HepG2 (cell line): ENCODE measurements around the gene KRTAP1-5. TPM values are rescaled to one million over a fixed set of nuclear protein-coding genes. Genes with fewer than 3 reads are reported as not detected.

Source experiments
- ATAC-seq: fragments of 200-7000 bp; cut with Tn5 transposase; 3 replicates; pipeline ENCODE4 v1.9.1; 2020; ENCODE audit warnings: mild to moderate bottlenecking, moderate library complexity
- BruUV-seq: library from RNA; stranded (reverse); fragments of 400-500 nt; replicated peaks from 2 replicates; lab custom pipeline; 2021; lab: Mats Ljungman, UMichigan
- CTCF ChIA-PET: fragments of 300-600 bp; formaldehyde crosslinking; extraction: SDS; loops from one replicate; lab custom pipeline; 2021; ENCODE audit warnings: low total read pairs, inconsistent platforms, low intra/inter-chr PET ratio; lab: Yijun Ruan, JAX
- POLR2A ChIA-PET: fragments of 350-600 bp; sonication (Branson Sonifier 250); formaldehyde crosslinking; loops from one replicate; lab custom pipeline; 2020; ENCODE audit warnings: antibody characterized with exemption, inconsistent platforms; lab: Yijun Ruan, JAX
- DNase-seq: peaks from one replicate; pipeline ENCODE4 v3.0.0-alpha.2; 2015; ENCODE audit warnings: low spot score
- FAIRE-seq: peaks from 3 replicates; lab custom pipeline; 2011; peaks lifted over from hg19 to GRCh38; lab: Jason Lieb, UNC
- H2AFZ ChIP-seq: one replicate; pipeline ENCODE4 v1.6.1; 2011; ENCODE audit warnings: low read length, inconsistent platforms
- H3K27ac ChIP-seq: fragments of 300-600 bp; 3 replicates; pipeline ENCODE4 v1.8.0; 2011; ENCODE audit warnings: mixed run types, mild to moderate bottlenecking, mixed read lengths, low read length, inconsistent platforms; ENCODE audit not compliant: insufficient read depth; ENCODE audit errors: extremely low read length
- H3K27me3 ChIP-seq, 2 experiments: fragments of 200-600 bp in 1 of 2; 2 replicates in 1 of 2; 3 replicates in 1 of 2; pipeline versions ENCODE4 v1.6.0 to v1.8.0; 2011; ENCODE audit warnings: low read length in 2 of 2, mild to moderate bottlenecking in 2 of 2, moderate library complexity in 2 of 2, inconsistent platforms in 1 of 2; ENCODE audit not compliant: insufficient read depth in 2 of 2, control insufficient read depth in 1 of 2
- H3K36me3 ChIP-seq, 2 experiments: fragments of 200-600 bp in 1 of 2; replicated peaks in 1 of 2; 2 replicates in 1 of 2; 3 replicates in 1 of 2; pipeline versions ENCODE4 v1.5.1 to v1.8.0; 2011; ENCODE audit warnings: low read length in 2 of 2, inconsistent platforms in 1 of 2; ENCODE audit not compliant: insufficient read depth in 2 of 2, control insufficient read depth in 1 of 2
- H3K4me1 ChIP-seq: 2 replicates; pipeline ENCODE4 v1.5.1; 2012; ENCODE audit warnings: low read length, inconsistent platforms; ENCODE audit not compliant: insufficient read depth
- H3K4me2 ChIP-seq: 2 replicates; pipeline ENCODE4 v1.6.0; 2011; ENCODE audit warnings: low read depth, low read length, inconsistent platforms
- H3K4me3 ChIP-seq, 3 experiments: fragments of 200-600 bp in 1 of 3; sonication (generic), shearing (Covaris generic) in 1 of 3; replicated peaks in 1 of 3; 2 replicates each; pipeline ENCODE4 v1.5.1; 2011 to 2016; ENCODE audit warnings: low read length in 3 of 3, inconsistent platforms in 2 of 3, low read depth in 2 of 3, mild to moderate bottlenecking in 2 of 3, control low read depth in 1 of 3, mixed read lengths in 1 of 3; ENCODE audit not compliant: insufficient read depth in 1 of 3
- H3K79me2 ChIP-seq: one replicate; pipeline ENCODE4 v1.6.1; 2011; ENCODE audit warnings: low read length, inconsistent platforms; ENCODE audit not compliant: insufficient read depth
- H3K9ac ChIP-seq: 2 replicates; pipeline ENCODE4 v1.6.0; 2011; ENCODE audit warnings: mild to moderate bottlenecking, low read depth, low read length, inconsistent platforms; ENCODE audit not compliant: insufficient read depth
- H3K9me3 ChIP-seq: 2 replicates; pipeline ENCODE4 v1.5.1; 2012; ENCODE audit warnings: mild to moderate bottlenecking, low read length
- H4K20me1 ChIP-seq: 2 replicates; pipeline ENCODE4 v1.6.0; 2011; ENCODE audit warnings: inconsistent platforms, mild to moderate bottlenecking, low read length, moderate library complexity; ENCODE audit not compliant: insufficient read depth
- AGO1 ChIP-seq: fragments of 200-400 bp; formaldehyde crosslinking; IDR thresholded peaks from 2 replicates; pipeline ENCODE4 v1.6.1; 2017; ENCODE audit warnings: mild to moderate bottlenecking, low read depth, low read length, moderate library complexity; ENCODE audit not compliant: poor library complexity, severe bottlenecking
- CSRNP2 ChIP-seq: sonication (generic); formaldehyde crosslinking; conservative IDR thresholded peaks from 2 replicates; pipeline ENCODE4 v1.8.0; 2022; ENCODE audit warnings: low read depth, missing genetic modification reagents
- DPF2 ChIP-seq: sonication (generic); formaldehyde crosslinking; IDR thresholded peaks from 2 replicates; pipeline ENCODE4 v1.4.0; 2020; ENCODE audit warnings: mild to moderate bottlenecking, low read depth, missing genetic modification reagents, borderline replicate concordance
- HCFC1 ChIP-seq: fragments of 150-350 bp; IDR thresholded peaks from 2 replicates; pipeline ENCODE4 v1.6.1; 2014; ENCODE audit warnings: low read depth, low read length
- HMGA1 ChIP-seq: sonication (generic); formaldehyde crosslinking; conservative IDR thresholded peaks from 2 replicates; pipeline ENCODE4 v1.4.0; 2020; ENCODE audit warnings: missing genetic modification reagents
- KDM4B ChIP-seq: sonication (generic); formaldehyde crosslinking; IDR thresholded peaks from 2 replicates; pipeline ENCODE4 v1.4.0; 2020; ENCODE audit warnings: missing genetic modification reagents
- NFIC ChIP-seq: IDR thresholded peaks from 2 replicates; pipeline ENCODE4 v1.6.1; 2012; ENCODE audit warnings: mild to moderate bottlenecking, low read length, inconsistent platforms
- NFRKB ChIP-seq: fragments of 450-650 bp; IDR thresholded peaks from 2 replicates; pipeline ENCODE4 v1.6.1; 2017
- POLR2A ChIP-seq, 2 experiments: IDR thresholded peaks; 2 replicates each; pipeline ENCODE4 v1.6.1; 2011; ENCODE audit warnings: low read depth in 2 of 2, low read length in 2 of 2, mild to moderate bottlenecking in 1 of 2, moderate library complexity in 1 of 2; ENCODE audit not compliant: insufficient read depth in 1 of 2
- PTBP1 ChIP-seq: fragments of 200-400 bp; formaldehyde crosslinking; IDR thresholded peaks from 2 replicates; pipeline ENCODE4 v1.6.1; 2018; ENCODE audit warnings: low read length, low read depth; ENCODE audit not compliant: poor library complexity, severe bottlenecking
- RORA ChIP-seq: sonication (generic); formaldehyde crosslinking; IDR thresholded peaks from 2 replicates; pipeline ENCODE4 v1.5.0; 2020; ENCODE audit warnings: mild to moderate bottlenecking, missing genetic modification reagents, moderate library complexity
- SIN3A ChIP-seq: IDR thresholded peaks from 2 replicates; pipeline ENCODE4 v1.6.1; 2011; ENCODE audit warnings: low read depth, mild to moderate bottlenecking, control low read depth, low read length, borderline replicate concordance
- SIX1 ChIP-seq: sonication (generic); formaldehyde crosslinking; IDR thresholded peaks from 2 replicates; pipeline ENCODE4 v1.4.0; 2020; ENCODE audit warnings: missing genetic modification reagents, borderline replicate concordance
- SPEN ChIP-seq: sonication (generic); formaldehyde crosslinking; IDR thresholded peaks from 2 replicates; pipeline ENCODE4 v1.5.1; 2020; ENCODE audit warnings: low read depth, mild to moderate bottlenecking, missing genetic modification reagents
- THAP7 ChIP-seq: sonication (generic); formaldehyde crosslinking; IDR thresholded peaks from 2 replicates; pipeline ENCODE4 v1.8.1; 2023; ENCODE audit warnings: mild to moderate bottlenecking, missing genetic modification reagents
- ZMYM3 ChIP-seq: sonication (generic); formaldehyde crosslinking; IDR thresholded peaks from 2 replicates; pipeline ENCODE4 v1.5.1; 2020; ENCODE audit warnings: mild to moderate bottlenecking, missing genetic modification reagents
- ZNF180 ChIP-seq: sonication (generic); formaldehyde crosslinking; IDR thresholded peaks from 2 replicates; pipeline ENCODE4 v1.4.0; 2020; ENCODE audit warnings: low read depth, missing genetic modification reagents, borderline replicate concordance
- ZNF251 ChIP-seq: sonication (generic); formaldehyde crosslinking; IDR thresholded peaks from 2 replicates; pipeline ENCODE4 v1.9.0; 2021; ENCODE audit warnings: mild to moderate bottlenecking, missing genetic modification reagents
- ZNF276 ChIP-seq: sonication (generic); formaldehyde crosslinking; IDR thresholded peaks from 2 replicates; pipeline ENCODE4 v1.4.0; 2020; ENCODE audit warnings: mild to moderate bottlenecking, low read depth, missing genetic modification reagents
- ZNF775 ChIP-seq: sonication (generic); formaldehyde crosslinking; IDR thresholded peaks from 2 replicates; pipeline ENCODE4 v1.4.0; 2020; ENCODE audit warnings: missing genetic modification reagents, mild to moderate bottlenecking, moderate library complexity, borderline replicate concordance
- WGBS: methylation state at CpG from one replicate; pipeline ENCODE4 v1.1.6; 2017; ENCODE audit warnings: low lambda C conversion rate; 5-methylcytosine and 5-hydroxymethylcytosine counted together
- in situ Hi-C: cut with HindIII; loops from 2 replicates; pipeline ENCODE4 v1.10.0; 2017; ENCODE audit warnings: low pct_unique_long_range_greater_than_20kb; ENCODE audit not compliant: extremely low pct_ligation_motif_present
- intact Hi-C: fragments of 100-400 bp; cut with micrococcal nuclease; formaldehyde crosslinking; loops from one replicate; pipeline ENCODE4 v1.10.0; 2022; ENCODE audit not compliant: unreplicated experiment
- polyA plus RNA-seq, 8 experiments: library from polyadenylated mRNA; depleted of rRNA in 3 of 8; stranded (reverse) in 7 of 8; unstranded in 1 of 8; fragments of >200 nt; fragmentation: Illumina TruSeq in 4 of 8; extraction: Trizol in 4 of 8; gene quantifications; 2 replicates each; pipeline versions ENCODE4 v1.2.1 to v1.2.3, GENCODE V29; 2011 to 2016; ENCODE audit warnings: low read depth in 4 of 8, missing spikeins in 1 of 8, mixed read lengths in 1 of 8; ENCODE audit not compliant: insufficient read depth in 1 of 8
- total RNA-seq, 5 experiments: library from RNA; depleted of rRNA; stranded (reverse); fragments of >200 nt; fragmentation: Illumina TruSeq; extraction: Trizol; gene quantifications; 2 replicates each; pipeline ENCODE4 v1.2.3, GENCODE V29; 2016; ENCODE audit warnings: low read depth in 1 of 5

Gene KRTAP1-5
- total and polyA plus RNA-seq, 2 of the 13 experiments (the other 11 are each of a cell fraction or from before 2014, with no cell fraction given): 0.09 TPM; not detected in 1

GRCh38 chr17:41009301-41009760 lies 17.7 kb downstream of the KRTAP1-5 start:
- no TSS peak for BruUV-seq
- no peaks in the 10 kb centered on the region for H3K9me3 ChIP-seq
- intact Hi-C loops (loop anchor here (1.0 to 5.0 kb wide), 3 partner anchors 49 to 102 kb away; no protein-coding TSS in a partner anchor), in situ Hi-C loops (loop anchor here (5.0 kb wide), 1 partner anchor 48 kb away; the partner anchor contains the start of gene KRTAP2-2)
- peak overlapping the region; percentile 70 for H3K27ac ChIP-seq
- CTCF ChIA-PET: no interaction called here
- H3K4me1 ChIP-seq: peaks cover 66% of the 10 kb centered on the region
- H3K9ac ChIP-seq: peak overlapping the region; percentile 55
- no peaks in the 10 kb centered on the region for H4K20me1 ChIP-seq
- H3K27me3 ChIP-seq: no peaks in the 10 kb centered on the region
- peak overlapping the region; percentile 36 for H3K4me2 ChIP-seq
- POLR2A ChIA-PET: interaction anchor here (0.9 to 2.1 kb wide), 5 partner anchors 11 to 107 kb away, joined by 3 to 15 read pairs (median 7); no protein-coding TSS in a partner anchor
- H2AFZ ChIP-seq: no peak overlapping the region
- H3K4me3 ChIP-seq: no peak overlapping the region; a peak in 1 of 6 replicates
- ATAC-seq: peak; percentile 96
- no peaks in the 10 kb centered on the region for H3K36me3 ChIP-seq
- peak; percentile 99 for DNase-seq
- WGBS: 0% methylated on average over 4 of the region's 4 CpGs
- FAIRE-seq: peak; percentile 79
- H3K79me2 ChIP-seq: no peaks in the 10 kb centered on the region
- TF ChIP-seq NFIC (peak; percentile 93), ZNF251 (CRISPR knock-in tag) (no peak), AGO1 (no peak), RORA (CRISPR knock-in tag) (no peak), DPF2 (peak; percentile 66; the same call in 1 of the 2 replicates), CSRNP2 (CRISPR knock-in tag) (no peak), THAP7 (CRISPR knock-in tag) (no peak), KDM4B (CRISPR knock-in tag) (no peak), POLR2A (IDR thresholded peaks at IDR 0.05; ENCODE audit: insufficient read depth in 1 of 2, low read depth in 2 of 2, low read length in 2 of 2) (no peak), ZNF180 (CRISPR knock-in tag) (no peak), SPEN (CRISPR knock-in tag) (no peak), ZNF775 (CRISPR knock-in tag) (no peak), HMGA1 (CRISPR knock-in tag) (no peak), SIN3A (no peak), ZMYM3 (CRISPR knock-in tag) (no peak), SIX1 (CRISPR knock-in tag) (peak; percentile 82; the same call in 1 of the 2 replicates), ZNF276 (CRISPR knock-in tag) (no peak), HCFC1 (no peak), NFRKB (no peak), PTBP1 (no peak)
